DMS53 treated with DMSO at 0.1 percent for 48 hours (cell line): ENCODE measurements around the gene SMCR8.
"Not testable (repeated sequence)": the region's sequence is repeated elsewhere in the genome, so short reads cannot be mapped to it uniquely, and the experiment has no call there.

ENCODE experiments used
- DNase-seq: peaks from one replicate; lab custom pipeline; 2025; ENCODE audit not compliant: unreplicated experiment; lab: John Stamatoyannopoulos, UW

The SMCR8 gene

GRCh38 chr17:18314731-18315561 lies at the start of gene SMCR8, which contains the start of gene TOP3A:
TSS of gene SMCR8 (plus strand) at chr17:18315293. CDS start at chr17:18315790, 497 bp downstream.
TSS of gene TOP3A (minus strand) at chr17:18314994. CDS start at chr17:18314778, 216 bp downstream.
- peak; percentile 96 for DNase-seq

- no peak for DNase-seq
Observed at GRCh38 chr17:18267366-18267765, 47.7 kb upstream of the SMCR8 start.

GRCh38 chr17:18267927-18268711 lies 47.0 kb upstream of the SMCR8 start:
- no peak for DNase-seq

- DNase-seq: no peak
Observed at GRCh38 chr17:18270046-18270931, 44.8 kb upstream of the SMCR8 start.

GRCh38 chr17:18277076-18277475 lies 38.0 kb upstream of the SMCR8 start:
- no peak for DNase-seq

GRCh38 chr17:18278867-18279266 lies 36.2 kb upstream of the SMCR8 start:
- DNase-seq: no peak

- no peak for DNase-seq
Observed at GRCh38 chr17:18280249-18280648, 34.8 kb upstream of the SMCR8 start.

GRCh38 chr17:18280766-18281371 lies 34.2 kb upstream of the SMCR8 start:
- DNase-seq: no peak

- DNase-seq: no peak
Observed at GRCh38 chr17:18281788-18282187, 33.3 kb upstream of the SMCR8 start.

- no peak for DNase-seq
Observed at GRCh38 chr17:18285296-18285695, 29.8 kb upstream of the SMCR8 start.

GRCh38 chr17:18291718-18292540 lies 23.2 kb upstream of the SMCR8 start:
- no peak for DNase-seq

GRCh38 chr17:18298061-18298460 lies 17.0 kb upstream of the SMCR8 start:
- not testable (repeated sequence) for DNase-seq

- no peak for DNase-seq
Observed at GRCh38 chr17:18300725-18301480, 14.2 kb upstream of the SMCR8 start.

- not testable (repeated sequence) for DNase-seq
Observed at GRCh38 chr17:18303206-18303605, 11.9 kb upstream of the SMCR8 start.

GRCh38 chr17:18309202-18309601 lies 5.9 kb upstream of the SMCR8 start:
- no peak for DNase-seq

- no peak for DNase-seq
Observed at GRCh38 chr17:18314059-18314730, 898 bp upstream of the SMCR8 start.

GRCh38 chr17:18315562-18315922 lies 449 bp downstream of the SMCR8 start:
- no peak for DNase-seq

GRCh38 chr17:18315961-18316360 lies 868 bp downstream of the SMCR8 start:
- no peak for DNase-seq

GRCh38 chr17:18318117-18318516 lies 3.0 kb downstream of the SMCR8 start:
- DNase-seq: no peak
